ENCODE measurements around the gene ECE2.
A peak's percentile ranks its signal among the peaks of the same experiment; 100 is the strongest.

ECE2 gene

GRCh38 chr3:184261270-184261853 is 14.5 kb upstream of the ECE2 start, which contains the start of gene CAMK2N2:
CAMK2N2 (minus strand) TSS chr3:184261553; CDS start chr3:184261285, 268 bp downstream.
- peak within 1 kb of the TSS; percentile 31; the same call in 1 of the 2 replicates for H3K27ac ChIP-seq (ENCODE audit: extremely low read depth, low read depth, low read length)
- H3K9me3 ChIP-seq (ENCODE audit: control insufficient read depth, insufficient read depth, low read depth, low read length): no peaks in the 10 kb centered on the region
- H3K36me3 ChIP-seq (ENCODE audit: control insufficient read depth in 2 of 2, insufficient read depth in 1 of 2, low read length in 2 of 2): peaks cover 0 to 6% of the 10 kb centered on the region in 2 experiments; a peak in 1 of 3 replicates
- POLR2A ChIA-PET: interaction anchor here (0.6 to 1.2 kb wide), 4 partner anchors 21 to 278 kb away, joined by 3 to 7 read pairs (median 4); no protein-coding TSS in a partner anchor
- no peaks in the 10 kb centered on the region; the same call in 1 of the 2 replicates for H3K4me1 ChIP-seq (ENCODE audit: control insufficient read depth, insufficient read depth, low read length)
- CTCF ChIA-PET: interaction anchor here (0.6 to 1.3 kb wide), 3 partner anchors 12 to 117 kb away, joined by 3 read pairs; partner anchors contain the start of gene EEF1AKMT4
- TF ChIP-seq ZNF311 (tag by site-specific recombination; IDR thresholded peaks at IDR 0.05; ENCODE audit: borderline replicate concordance) (no peak), ZNF202 (tag by site-specific recombination; IDR thresholded peaks at IDR 0.05; ENCODE audit: borderline replicate concordance) (no peak), SP2 (tag by site-specific recombination; IDR thresholded peaks at IDR 0.05) (peak; percentile 81), ZNF394 (tag by site-specific recombination; IDR thresholded peaks at IDR 0.05; ENCODE audit: borderline replicate concordance) (peak; percentile 21; the same call in 1 of the 2 replicates), BCL11B (tag by site-specific recombination; IDR thresholded peaks at IDR 0.05; ENCODE audit: low read depth) (no peak), IKZF3 (tag by site-specific recombination; IDR thresholded peaks at IDR 0.05) (peak; percentile 52; the same call in 1 of the 2 replicates), ZNF660 (tag by site-specific recombination; IDR thresholded peaks at IDR 0.05) (no peak), KLF10 (tag by site-specific recombination; IDR thresholded peaks at IDR 0.05) (0 out of 2 replicates have a peak, but pooled peaks have one; percentile 69), PRDM4 (tag by site-specific recombination; IDR thresholded peaks at IDR 0.05) (no peak), FEZF1 (tag by site-specific recombination; IDR thresholded peaks at IDR 0.05) (peak; percentile 33; the same call in 1 of the 2 replicates), KLF8 (tag by site-specific recombination; IDR thresholded peaks at IDR 0.05) (peak; percentile 21; the same call in 1 of the 2 replicates), OVOL3 (tag by site-specific recombination; IDR thresholded peaks at IDR 0.05) (no peak), ZNF707 (tag by site-specific recombination; IDR thresholded peaks at IDR 0.05) (no peak)
- TF ChIP-seq, protein P1, sequence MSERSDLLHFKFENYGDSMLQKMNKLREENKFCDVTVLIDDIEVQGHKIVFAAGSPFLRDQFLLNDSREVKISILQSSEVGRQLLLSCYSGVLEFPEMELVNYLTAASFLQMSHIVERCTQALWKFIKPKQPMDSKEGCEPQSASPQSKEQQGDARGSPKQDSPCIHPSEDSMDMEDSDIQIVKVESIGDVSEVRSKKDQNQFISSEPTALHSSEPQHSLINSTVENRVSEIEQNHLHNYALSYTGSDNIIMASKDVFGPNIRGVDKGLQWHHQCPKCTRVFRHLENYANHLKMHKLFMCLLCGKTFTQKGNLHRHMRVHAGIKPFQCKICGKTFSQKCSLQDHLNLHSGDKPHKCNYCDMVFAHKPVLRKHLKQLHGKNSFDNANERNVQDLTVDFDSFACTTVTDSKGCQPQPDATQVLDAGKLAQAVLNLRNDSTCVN (tag by site-specific recombination; optimal IDR thresholded peaks at IDR 0.05): peak; percentile 45
- TF ChIP-seq, protein P2, sequence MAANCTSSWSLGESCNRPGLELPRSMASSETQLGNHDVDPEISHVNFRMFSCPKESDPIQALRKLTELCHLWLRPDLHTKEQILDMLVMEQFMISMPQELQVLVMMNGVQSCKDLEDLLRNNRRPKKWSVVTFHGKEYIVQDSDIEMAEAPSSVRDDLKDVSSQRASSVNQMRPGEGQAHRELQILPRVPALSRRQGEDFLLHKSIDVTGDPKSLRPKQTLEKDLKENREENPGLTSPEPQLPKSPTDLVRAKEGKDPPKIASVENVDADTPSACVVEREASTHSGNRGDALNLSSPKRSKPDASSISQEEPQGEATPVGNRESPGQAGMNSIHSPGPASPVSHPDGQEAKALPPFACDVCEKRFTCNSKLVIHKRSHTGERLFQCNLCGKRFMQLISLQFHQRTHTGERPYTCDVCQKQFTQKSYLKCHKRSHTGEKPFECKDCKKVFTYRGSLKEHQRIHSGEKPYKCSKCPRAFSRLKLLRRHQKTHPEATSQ (tag by site-specific recombination; IDR thresholded peaks at IDR 0.05): no peak
- TF ChIP-seq, protein P3, sequence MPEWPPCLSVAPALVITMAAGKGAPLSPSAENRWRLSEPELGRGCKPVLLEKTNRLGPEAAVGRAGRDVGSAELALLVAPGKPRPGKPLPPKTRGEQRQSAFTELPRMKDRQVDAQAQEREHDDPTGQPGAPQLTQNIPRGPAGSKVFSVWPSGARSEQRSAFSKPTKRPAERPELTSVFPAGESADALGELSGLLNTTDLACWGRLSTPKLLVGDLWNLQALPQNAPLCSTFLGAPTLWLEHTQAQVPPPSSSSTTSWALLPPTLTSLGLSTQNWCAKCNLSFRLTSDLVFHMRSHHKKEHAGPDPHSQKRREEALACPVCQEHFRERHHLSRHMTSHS (tag by site-specific recombination; IDR thresholded peaks at IDR 0.05): no peak
- H3K4me3 ChIP-seq (ENCODE audit: low read depth, low read length): peak within 1 kb of the TSS; percentile 50

All from HEK293 (cell line).